Body of pancreas (tissue), 4 donors: ENCODE measurements around the gene GRIN2C. TPM values are rescaled to one million over a fixed set of nuclear protein-coding genes. Genes with fewer than 3 reads are reported as not detected.

ENCODE experiments used
- ATAC-seq: fragments of 150-250 bp; one replicate; pipeline ENCODE4 v1.9.1; 2016
- DNase-seq, 4 donors: peaks; one replicate each; pipeline ENCODE4 v3.0.0-alpha.2; 2019
- H3K27ac ChIP-seq, 4 donors: fragments of 200-600 bp; sonication (generic); 1 replicate in 3 of 4; 2 replicates in 1 of 4; pipeline versions ENCODE4 v1.5.1 to v1.6.1; 2016 to 2019; ENCODE audit warnings: mild to moderate bottlenecking in 1 of 4, mixed read lengths in 1 of 4, moderate library complexity in 1 of 4
- H3K27me3 ChIP-seq, 2 donors: fragments of 200-600 bp; sonication (generic); one replicate each; pipeline ENCODE4 v1.6.0; 2016; ENCODE audit warnings: mild to moderate bottlenecking in 1 of 2
- H3K36me3 ChIP-seq, 2 donors: fragments of 200-600 bp; sonication (generic); replicated peaks in 1 of 2; 2 replicates each; pipeline ENCODE4 v1.5.1; 2016; ENCODE audit warnings: low read depth in 2 of 2; ENCODE audit not compliant: insufficient read depth in 1 of 2
- H3K4me1 ChIP-seq: fragments of 200-600 bp; sonication (generic); one replicate; pipeline ENCODE4 v1.6.0; 2016
- H3K4me3 ChIP-seq, 2 donors: fragments of 200-600 bp; sonication (generic); 1 replicate in 1 of 2; 2 replicates in 1 of 2; pipeline ENCODE4 v1.5.1; 2016 to 2019
- H3K9me3 ChIP-seq, 3 donors: fragments of 200-600 bp; sonication (generic); 1 replicate in 2 of 3; 2 replicates in 1 of 3; pipeline ENCODE4 v1.5.1; 2016
- POLR2A ChIP-seq, 3 donors: fragments of 450-650 bp; IDR thresholded peaks; one replicate each; pipeline ENCODE4 v1.6.1; 2016; ENCODE audit warnings: antibody characterized with exemption in 3 of 3, mild to moderate bottlenecking in 2 of 3
- WGBS, 2 donors: methylation state at CpG; one replicate each; pipeline ENCODE4 v1.1.5; 2017; 5-methylcytosine and 5-hydroxymethylcytosine counted together
- intact Hi-C: fragments of 100-400 bp; cut with DNase I; formaldehyde crosslinking; loops from one replicate; pipeline ENCODE4 v1.15.1; 2023
- total RNA-seq, 2 donors: library from RNA; depleted of rRNA; stranded (reverse); fragments of >200 nt; gene quantifications; one replicate each; pipeline ENCODE4 v1.1.0, GENCODE V29; 2016
- TF ChIP-seq, protein P1 (sequence below), 7 experiments: fragments of 450-650 bp in 4 of 7; fragments of 200-600 bp in 3 of 7; sonication (generic) in 3 of 7; IDR thresholded peaks; one replicate each; pipeline ENCODE4 v1.5.1; 2016 to 2019; ENCODE audit warnings: antibody characterized with exemption in 7 of 7

GRIN2C gene
- total RNA-seq, 2 donors from 2014 or later: not detected

DNA sequence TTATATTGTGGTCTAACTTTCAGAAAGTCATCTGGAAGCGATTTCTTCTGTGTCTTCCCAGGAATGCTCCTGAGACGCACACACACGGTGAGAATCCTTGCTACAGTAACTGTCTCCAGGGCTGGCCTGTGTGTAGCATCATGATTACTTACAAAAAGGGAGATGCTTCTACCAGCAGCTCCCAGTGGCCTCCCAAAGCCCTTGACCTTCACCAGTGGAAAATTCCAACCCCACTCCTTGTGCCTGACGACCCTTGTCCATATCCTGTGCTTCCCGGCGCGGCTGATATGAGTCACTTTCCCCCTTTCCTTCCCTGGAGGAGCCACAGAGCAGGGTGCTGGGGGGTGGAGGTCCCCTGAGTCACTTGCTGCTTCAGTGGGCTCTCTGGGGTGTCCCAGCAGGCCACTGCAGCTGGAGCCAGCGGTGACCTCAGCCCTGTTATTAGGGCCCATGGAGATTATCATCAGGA, 61.4 kb downstream of the GRIN2C start:
- Histone ChIP-seq H3K27me3 (no peaks in the 10 kb centered on the region), H3K9me3 (no peaks in the 10 kb centered on the region), H3K36me3 (peaks cover 0 to 24% of the 10 kb centered on the region in 2 donors), H3K4me3 (no peak overlapping the region), H3K4me1 (no peaks in the 10 kb centered on the region), H3K27ac (no peak overlapping the region)
- WGBS, 2 donors: 77 to 93% methylated on average over 8 of the region's 8 CpGs
- intact Hi-C loops: no loop called here
- no peak for TF ChIP-seq POLR2A (IDR thresholded peaks at IDR 0.05)
- TF ChIP-seq, protein P1, sequence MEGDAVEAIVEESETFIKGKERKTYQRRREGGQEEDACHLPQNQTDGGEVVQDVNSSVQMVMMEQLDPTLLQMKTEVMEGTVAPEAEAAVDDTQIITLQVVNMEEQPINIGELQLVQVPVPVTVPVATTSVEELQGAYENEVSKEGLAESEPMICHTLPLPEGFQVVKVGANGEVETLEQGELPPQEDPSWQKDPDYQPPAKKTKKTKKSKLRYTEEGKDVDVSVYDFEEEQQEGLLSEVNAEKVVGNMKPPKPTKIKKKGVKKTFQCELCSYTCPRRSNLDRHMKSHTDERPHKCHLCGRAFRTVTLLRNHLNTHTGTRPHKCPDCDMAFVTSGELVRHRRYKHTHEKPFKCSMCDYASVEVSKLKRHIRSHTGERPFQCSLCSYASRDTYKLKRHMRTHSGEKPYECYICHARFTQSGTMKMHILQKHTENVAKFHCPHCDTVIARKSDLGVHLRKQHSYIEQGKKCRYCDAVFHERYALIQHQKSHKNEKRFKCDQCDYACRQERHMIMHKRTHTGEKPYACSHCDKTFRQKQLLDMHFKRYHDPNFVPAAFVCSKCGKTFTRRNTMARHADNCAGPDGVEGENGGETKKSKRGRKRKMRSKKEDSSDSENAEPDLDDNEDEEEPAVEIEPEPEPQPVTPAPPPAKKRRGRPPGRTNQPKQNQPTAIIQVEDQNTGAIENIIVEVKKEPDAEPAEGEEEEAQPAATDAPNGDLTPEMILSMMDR (IDR thresholded peaks at IDR 0.05): no peak
- DNase-seq (no peak), ATAC-seq (no peak)

DNA sequence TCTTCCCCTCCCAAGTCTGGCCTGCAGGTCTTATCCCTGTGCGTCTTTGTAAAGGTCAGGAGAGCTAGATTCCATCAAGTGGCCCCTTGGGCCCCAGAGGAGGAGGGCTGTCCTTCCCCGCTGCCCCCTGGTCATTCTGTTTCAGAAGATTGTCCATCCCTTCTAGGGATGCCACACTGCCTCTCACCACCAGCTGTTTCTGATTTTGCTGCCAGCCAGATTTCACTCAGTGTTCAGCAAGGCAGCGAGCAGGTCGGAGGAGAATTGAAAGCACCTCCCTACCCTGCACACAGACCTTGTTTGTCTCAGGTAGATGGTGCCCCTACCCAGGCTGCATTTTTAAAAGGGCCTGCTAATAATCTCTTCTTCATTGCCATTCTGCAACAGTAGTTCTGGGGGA, 61.9 kb downstream of the GRIN2C start:
- no peak overlapping the region for H3K27ac ChIP-seq
- H3K36me3 ChIP-seq: peaks cover 0 to 24% of the 10 kb centered on the region in 2 donors
- intact Hi-C loops: no loop called here
- ATAC-seq (no peak), DNase-seq (no peak)
- no peaks in the 10 kb centered on the region for H3K9me3 ChIP-seq
- TF ChIP-seq, protein P1 (IDR thresholded peaks at IDR 0.05): no peak
- no peak for TF ChIP-seq POLR2A (IDR thresholded peaks at IDR 0.05)
- H3K4me3 ChIP-seq: no peak overlapping the region
- no peaks in the 10 kb centered on the region for H3K4me1 ChIP-seq
- WGBS, 2 donors: 87 to 97% methylated on average over 4 of the region's 4 CpGs
- no peaks in the 10 kb centered on the region for H3K27me3 ChIP-seq

DNA sequence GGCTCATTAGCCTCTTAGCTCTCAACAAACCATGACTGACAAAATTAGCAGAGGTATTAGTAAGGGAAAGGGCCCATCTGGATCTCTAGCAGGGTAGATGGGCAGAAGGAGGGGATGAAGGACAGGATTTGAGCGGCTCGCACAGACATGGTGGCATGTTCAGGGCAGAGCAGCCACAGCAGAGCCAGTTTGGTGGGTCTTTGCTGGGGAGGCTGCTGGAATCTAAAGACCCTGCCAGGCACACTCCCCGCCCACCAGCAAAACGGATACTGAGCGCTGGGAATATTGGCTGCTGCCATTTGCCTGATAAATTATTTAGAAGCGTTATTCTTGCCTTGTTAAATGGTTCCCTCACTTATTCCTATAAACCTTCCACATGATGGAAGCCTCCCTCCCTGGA, 62.8 kb downstream of the GRIN2C start:
- Histone ChIP-seq H3K9me3 (no peaks in the 10 kb centered on the region), H3K36me3 (peaks cover 0 to 24% of the 10 kb centered on the region in 2 donors), H3K4me1 (no peaks in the 10 kb centered on the region), H3K27me3 (no peaks in the 10 kb centered on the region), H3K4me3 (no peak overlapping the region), H3K27ac (no peak overlapping the region)
- no peak for TF ChIP-seq POLR2A (IDR thresholded peaks at IDR 0.05)
- TF ChIP-seq, protein P1 (IDR thresholded peaks at IDR 0.05): no peak
- DNase-seq (no peak), ATAC-seq (no peak)
- 92% methylated on average over 6 of the region's 6 CpGs for WGBS, 2 donors
- intact Hi-C loops: no loop called here

DNA sequence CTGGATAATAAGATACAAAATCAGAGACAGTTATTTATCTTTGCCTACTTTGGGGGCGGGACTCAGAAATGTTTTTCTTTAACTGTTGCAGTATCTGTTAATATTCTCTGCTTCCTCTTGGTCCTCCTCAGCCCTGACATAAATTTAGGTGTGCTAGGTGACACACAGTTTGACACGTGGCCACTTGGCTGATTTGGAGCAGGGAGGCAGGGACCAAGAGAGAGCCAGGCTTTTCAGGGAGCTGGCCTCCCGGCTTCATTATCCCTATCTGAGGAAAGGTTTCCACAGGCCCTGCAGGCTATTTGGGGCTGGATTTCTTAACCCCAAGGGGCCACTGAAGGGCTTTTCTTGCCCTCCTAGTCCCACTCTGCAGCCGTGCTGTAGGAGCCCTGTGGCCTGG, 63.5 kb downstream of the GRIN2C start:
- peaks cover 0 to 24% of the 10 kb centered on the region in 2 donors for H3K36me3 ChIP-seq

More for the DNA sequence above, 63.5 kb downstream of the GRIN2C start:
- H3K4me1 ChIP-seq: no peaks in the 10 kb centered on the region
- no peak overlapping the region for H3K27ac ChIP-seq
- DNase-seq (no peak), ATAC-seq (no peak)
- intact Hi-C loops: no loop called here
- 77 to 93% methylated on average over 4 of the region's 4 CpGs for WGBS, 2 donors
- TF ChIP-seq, protein P1 (IDR thresholded peaks at IDR 0.05): no peak
- no peak for TF ChIP-seq POLR2A (IDR thresholded peaks at IDR 0.05)
- no peaks in the 10 kb centered on the region for H3K27me3 ChIP-seq
- H3K4me3 ChIP-seq: no peak overlapping the region
- H3K9me3 ChIP-seq: no peaks in the 10 kb centered on the region
